Upper lobe of left lung (tissue), 6 donors: Measurements from ENCODE around the gene TBC1D4. TPM values are rescaled to one million over a fixed set of nuclear protein-coding genes. Genes with fewer than 3 reads are reported as not detected.

Experiments
- ATAC-seq, 2 donors: fragments of 200-7000 bp; cut with Tn5 transposase; one replicate each; pipeline ENCODE4 v1.9.1; 2022; ENCODE audit warnings: mild to moderate bottlenecking in 2 of 2, moderate library complexity in 2 of 2; ENCODE audit not compliant: low FRiP score in 2 of 2
- DNase-seq, 2 donors: peaks; one replicate each; pipeline ENCODE4 v3.0.0-alpha.2; 2019 to 2020
- H3K27ac ChIP-seq, 4 donors: fragments of 200-600 bp; sonication (generic); one replicate each; pipeline ENCODE4 v1.5.1; 2016 to 2019
- H3K27me3 ChIP-seq, 4 donors: fragments of 200-600 bp; sonication (generic); one replicate each; pipeline ENCODE4 v1.5.1; 2017 to 2019
- H3K36me3 ChIP-seq, 4 donors: fragments of 200-600 bp; sonication (generic); one replicate each; pipeline ENCODE4 v1.5.1; 2016 to 2019
- H3K4me1 ChIP-seq, 4 donors: fragments of 200-600 bp; sonication (generic); one replicate each; pipeline ENCODE4 v1.5.1; 2018 to 2019
- H3K4me3 ChIP-seq, 4 donors: fragments of 200-600 bp; sonication (generic); one replicate each; pipeline ENCODE4 v1.5.1; 2017 to 2019; ENCODE audit warnings: mild to moderate bottlenecking in 2 of 4, moderate library complexity in 1 of 4
- H3K9me3 ChIP-seq, 4 donors: fragments of 200-600 bp; sonication (generic); one replicate each; pipeline ENCODE4 v1.5.1; 2018 to 2019
- EP300 ChIP-seq, 4 donors: sonication (generic); formaldehyde crosslinking; IDR thresholded peaks; one replicate each; pipeline ENCODE4 v1.5.1; 2017; ENCODE audit warnings: antibody characterized with exemption in 4 of 4, control low read depth in 2 of 4
- POLR2A ChIP-seq, 4 donors: fragments of 450-650 bp; IDR thresholded peaks; one replicate each; pipeline ENCODE4 v1.5.1; 2016 to 2017; ENCODE audit warnings: antibody characterized with exemption in 4 of 4, mild to moderate bottlenecking in 2 of 4
- POLR2AphosphoS5 ChIP-seq, 2 donors: sonication (generic); formaldehyde crosslinking; IDR thresholded peaks; one replicate each; pipeline ENCODE4 v1.5.1; 2017; ENCODE audit warnings: antibody characterized with exemption in 2 of 2
- WGBS, 2 donors: methylation state at CpG; one replicate each; pipeline ENCODE4 v1.1.5; 2017 to 2018; 5-methylcytosine and 5-hydroxymethylcytosine counted together
- total RNA-seq, 6 donors: library from RNA; depleted of rRNA in 4 of 6; stranded (reverse); fragments of >200 nt in 4 of 6; gene quantifications; one replicate each; pipeline versions ENCODE4 v1.1.0 to v1.2.1, GENCODE V29; 2016 to 2021
- TF ChIP-seq, protein P1 (sequence below), 6 experiments: fragments of 450-650 bp in 4 of 6; fragments of 200-600 bp in 2 of 6; sonication (generic) in 2 of 6; IDR thresholded peaks; one replicate each; pipeline ENCODE4 v1.5.1; 2016 to 2019; ENCODE audit warnings: antibody characterized with exemption in 6 of 6
- donor health status: DM: no; HTN: no; CAD: no; lungs with moderate emphysema.
- donor health status: DM: no; HTN: yes; CAD: no; lungs with severe emphysema.

Gene TBC1D4
- total RNA-seq, 6 donors from 2014 or later: 26.1 to 97.4 (median 30.7) TPM

DNA sequence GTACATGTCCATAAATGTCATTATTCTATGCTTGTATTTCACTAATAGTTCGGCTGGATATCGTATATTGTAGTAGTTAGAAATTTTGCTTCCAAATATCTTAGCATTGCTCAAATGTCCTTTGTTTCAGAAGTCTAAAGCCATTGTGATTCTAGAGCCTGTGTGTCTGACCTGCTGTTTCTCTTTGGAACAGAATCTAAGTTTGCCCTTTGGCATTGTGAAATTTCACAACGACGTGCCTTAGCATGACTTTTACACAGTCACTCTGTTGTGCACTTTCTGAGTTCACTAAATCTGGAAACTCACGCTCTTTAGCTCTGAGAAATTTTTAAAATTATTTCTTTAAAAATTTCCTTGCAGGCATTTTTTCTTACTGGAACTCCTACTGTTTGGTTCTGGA, 152.2 kb downstream of the TBC1D4 start:
- peak overlapping the region in 1 of 4 donors; percentile 14 for H3K27ac ChIP-seq
- DNase-seq (no peak), ATAC-seq (peak in 1 of 2 donors; percentile 28)
- no peaks in the 10 kb centered on the region for H3K36me3 ChIP-seq
- H3K27me3 ChIP-seq: no peaks in the 10 kb centered on the region
- H3K9me3 ChIP-seq: no peaks in the 10 kb centered on the region
- H3K4me1 ChIP-seq: peaks cover 0 to 6% (median 2%) of the 10 kb centered on the region in 4 donors
- H3K4me3 ChIP-seq: no peak overlapping the region
- TF ChIP-seq EP300 (IDR thresholded peaks at IDR 0.05): no peak
- TF ChIP-seq POLR2A (IDR thresholded peaks at IDR 0.05): no peak
- no peak for TF ChIP-seq POLR2AphosphoS5 (IDR thresholded peaks at IDR 0.05)
- TF ChIP-seq, protein P1, sequence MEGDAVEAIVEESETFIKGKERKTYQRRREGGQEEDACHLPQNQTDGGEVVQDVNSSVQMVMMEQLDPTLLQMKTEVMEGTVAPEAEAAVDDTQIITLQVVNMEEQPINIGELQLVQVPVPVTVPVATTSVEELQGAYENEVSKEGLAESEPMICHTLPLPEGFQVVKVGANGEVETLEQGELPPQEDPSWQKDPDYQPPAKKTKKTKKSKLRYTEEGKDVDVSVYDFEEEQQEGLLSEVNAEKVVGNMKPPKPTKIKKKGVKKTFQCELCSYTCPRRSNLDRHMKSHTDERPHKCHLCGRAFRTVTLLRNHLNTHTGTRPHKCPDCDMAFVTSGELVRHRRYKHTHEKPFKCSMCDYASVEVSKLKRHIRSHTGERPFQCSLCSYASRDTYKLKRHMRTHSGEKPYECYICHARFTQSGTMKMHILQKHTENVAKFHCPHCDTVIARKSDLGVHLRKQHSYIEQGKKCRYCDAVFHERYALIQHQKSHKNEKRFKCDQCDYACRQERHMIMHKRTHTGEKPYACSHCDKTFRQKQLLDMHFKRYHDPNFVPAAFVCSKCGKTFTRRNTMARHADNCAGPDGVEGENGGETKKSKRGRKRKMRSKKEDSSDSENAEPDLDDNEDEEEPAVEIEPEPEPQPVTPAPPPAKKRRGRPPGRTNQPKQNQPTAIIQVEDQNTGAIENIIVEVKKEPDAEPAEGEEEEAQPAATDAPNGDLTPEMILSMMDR (IDR thresholded peaks at IDR 0.05): no peak
- 87% methylated on average over 5 of the region's 5 CpGs for WGBS, 2 donors

DNA sequence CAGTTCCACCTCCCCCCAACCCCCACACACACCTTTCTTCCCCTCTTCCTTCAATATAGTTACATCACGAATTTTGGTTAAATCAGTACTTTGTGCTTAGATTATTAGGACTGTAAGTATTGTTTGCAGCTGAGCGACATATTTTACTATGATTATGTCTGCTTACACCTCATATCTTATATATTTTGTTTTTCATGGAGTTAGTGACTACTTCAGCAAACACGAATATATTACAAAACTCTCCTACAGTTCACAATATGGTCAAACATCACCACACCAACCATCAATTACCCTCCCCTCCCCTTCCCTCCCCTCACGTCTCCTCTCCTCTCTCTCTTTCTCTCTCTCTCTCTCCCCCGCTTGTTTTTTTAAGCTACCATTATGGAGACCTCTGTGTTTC, 152.9 kb downstream of the TBC1D4 start:
- Histone ChIP-seq H3K9me3 (no peaks in the 10 kb centered on the region), H3K27ac (peak overlapping the region in 1 of 4 donors; percentile 14), H3K4me1 (peaks cover 0 to 6% (median 2%) of the 10 kb centered on the region in 4 donors), H3K36me3 (no peaks in the 10 kb centered on the region), H3K27me3 (no peaks in the 10 kb centered on the region), H3K4me3 (no peak overlapping the region)
- ATAC-seq: no peak
- DNase-seq: no peak
- no peak for TF ChIP-seq POLR2A (IDR thresholded peaks at IDR 0.05)
- TF ChIP-seq, protein P1 (IDR thresholded peaks at IDR 0.05): no peak
- TF ChIP-seq EP300 (IDR thresholded peaks at IDR 0.05): no peak
- no peak for TF ChIP-seq POLR2AphosphoS5 (IDR thresholded peaks at IDR 0.05)
- WGBS, 2 donors: 68 to 72% methylated on average over 5 of the region's 5 CpGs

DNA sequence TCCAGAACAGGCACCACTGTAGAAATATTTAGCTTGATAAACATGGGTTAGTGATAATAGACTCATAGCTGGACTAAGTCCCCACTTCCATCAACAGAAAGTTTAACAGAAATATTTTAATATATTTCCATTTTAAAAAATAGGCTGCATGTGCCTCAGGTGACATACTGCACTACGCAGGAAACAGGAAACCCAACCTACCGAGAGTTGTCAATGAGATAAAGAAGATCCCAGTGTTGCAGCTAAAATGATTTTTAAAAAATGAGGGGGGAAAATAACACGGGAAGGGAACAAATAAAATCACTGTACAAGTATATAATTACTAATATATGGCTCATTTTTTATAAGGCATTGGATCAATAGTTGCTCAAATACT, 154.8 kb downstream of the TBC1D4 start:
- H3K9me3 ChIP-seq: no peaks in the 10 kb centered on the region
- peak overlapping the region in 1 of 4 donors; percentile 37 for H3K4me3 ChIP-seq
- H3K36me3 ChIP-seq: no peaks in the 10 kb centered on the region
- WGBS, 2 donors: 46 to 49% methylated on average over 3 of the region's 3 CpGs
- DNase-seq (no peak), ATAC-seq (no peak)
- no peak for TF ChIP-seq EP300 (IDR thresholded peaks at IDR 0.05)
- TF ChIP-seq POLR2A (IDR thresholded peaks at IDR 0.05): no peak
- TF ChIP-seq, protein P1 (IDR thresholded peaks at IDR 0.05): no peak
- no peak for TF ChIP-seq POLR2AphosphoS5 (IDR thresholded peaks at IDR 0.05)
- H3K27ac ChIP-seq: peak overlapping the region in 1 of 4 donors; percentile 42
- H3K4me1 ChIP-seq: peaks cover 0 to 6% (median 2%) of the 10 kb centered on the region in 4 donors
- no peaks in the 10 kb centered on the region for H3K27me3 ChIP-seq

DNA sequence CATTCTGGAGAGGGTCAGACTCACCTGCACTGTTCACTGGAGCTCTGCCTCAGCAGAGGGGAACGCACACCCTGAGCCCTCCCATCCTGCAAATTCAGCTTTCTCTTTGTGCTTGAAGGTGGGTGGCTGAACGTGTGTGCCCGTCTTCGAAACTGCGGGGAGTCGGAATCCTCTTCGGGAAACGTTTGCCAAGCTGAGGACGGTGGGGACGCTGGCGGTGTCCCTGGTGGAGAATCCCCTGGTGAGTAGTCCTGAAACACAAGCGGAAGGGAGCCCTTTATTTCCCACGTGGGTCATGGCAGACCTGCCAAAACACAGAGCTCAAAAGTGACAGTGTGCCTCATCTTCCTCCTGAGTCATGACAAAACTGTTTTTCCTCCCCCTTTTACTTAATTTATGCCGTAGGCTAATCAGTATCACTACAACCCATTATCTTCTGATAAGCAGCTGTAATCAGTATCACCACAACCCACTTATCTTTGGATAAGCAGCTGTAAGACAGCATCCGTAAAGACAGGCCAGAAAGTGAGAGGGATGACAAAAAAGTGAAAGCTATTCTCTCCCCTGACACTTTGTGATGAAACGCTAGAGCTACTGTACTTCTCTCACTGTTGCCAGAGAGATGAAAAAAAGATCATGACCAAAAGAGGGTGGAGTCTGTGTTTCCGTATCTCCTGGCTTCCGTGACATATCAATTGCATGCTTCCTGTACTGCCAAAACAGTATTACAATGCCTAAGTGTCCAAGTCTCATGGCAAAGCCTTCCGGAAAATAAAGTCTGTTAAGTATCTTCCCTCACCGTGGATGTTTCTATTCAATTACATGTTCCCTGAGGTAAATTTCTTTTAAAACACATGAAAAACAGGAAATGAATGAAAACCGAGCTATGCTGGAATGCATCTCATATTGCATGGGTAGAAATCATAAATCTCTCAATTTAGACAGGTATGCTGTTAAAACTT, 155.5 kb downstream of the TBC1D4 start:
- no peaks in the 10 kb centered on the region for H3K9me3 ChIP-seq
- peak overlapping the region; percentile 51 to 72 (median 69) for H3K27ac ChIP-seq
- peaks cover 0 to 6% (median 2%) of the 10 kb centered on the region in 4 donors for H3K4me1 ChIP-seq
- peak overlapping the region in 3 of 4 donors; percentile 27 to 37 (median 34) for H3K4me3 ChIP-seq
- ATAC-seq: peak; percentile 70 to 79
- H3K36me3 ChIP-seq: no peaks in the 10 kb centered on the region
- DNase-seq: peak in 1 of 2 donors; percentile 34
- H3K27me3 ChIP-seq: no peaks in the 10 kb centered on the region
- WGBS, 2 donors: 51 to 56% methylated on average over 21 of the region's 21 CpGs
- TF ChIP-seq EP300 (IDR thresholded peaks at IDR 0.05): peak in 2 of 4 donors; percentile 37 to 53
- peak in 1 of 4 donors; percentile 19 for TF ChIP-seq POLR2A (IDR thresholded peaks at IDR 0.05)
- peak; percentile 36 to 58 for TF ChIP-seq POLR2AphosphoS5 (IDR thresholded peaks at IDR 0.05)
- TF ChIP-seq, protein P1 (IDR thresholded peaks at IDR 0.05): no peak
